Hypothalamus (tissue), 51 donors: ENCODE results near the gene KIAA1614.

ENCODE experiments used
- DNase-seq, 51 donors: peaks; one replicate each; lab custom pipeline; 2025; lab: John Stamatoyannopoulos, UW

KIAA1614 gene

DNA sequence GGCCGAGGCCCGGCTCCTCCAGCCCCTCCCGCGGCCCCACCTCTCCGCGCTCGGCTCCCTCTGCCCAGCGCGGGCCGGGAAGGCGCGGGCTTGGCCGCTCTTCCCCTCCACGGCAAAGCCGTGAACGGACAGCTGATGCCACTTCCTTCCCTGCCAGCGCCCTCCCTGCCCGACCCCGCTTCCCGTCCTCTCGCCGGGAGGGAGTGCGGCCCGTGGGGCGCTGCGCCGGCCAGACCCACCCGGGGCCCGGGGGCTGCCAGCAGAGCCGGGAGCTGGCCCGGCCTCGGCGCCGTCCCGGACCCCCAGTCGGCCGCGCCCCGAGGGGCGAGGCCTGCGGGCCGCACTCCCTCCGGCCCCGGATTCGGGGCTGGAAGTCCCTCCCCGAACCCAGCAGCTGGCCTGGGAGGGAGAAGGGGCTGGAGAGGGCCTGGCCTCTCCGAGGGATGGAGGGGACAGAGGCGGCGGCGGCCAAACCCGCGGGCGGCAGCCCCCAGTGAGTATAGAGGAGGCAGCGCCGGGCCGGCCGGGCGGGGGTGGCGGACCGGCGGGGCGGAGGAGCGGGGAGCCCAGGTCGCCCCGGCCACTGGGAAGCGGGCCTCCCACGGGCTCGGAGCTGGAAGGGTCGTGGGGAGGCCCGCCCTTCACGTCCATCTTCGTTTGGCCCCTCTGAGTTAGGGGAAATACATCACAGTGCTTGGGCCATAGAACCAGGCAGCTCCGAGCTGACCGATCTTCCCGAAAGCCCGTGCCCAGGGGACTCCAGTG, at the start of gene KIAA1614:
Gene KIAA1614, plus strand, starts transcription at position 97 of the 765 bp plus-strand sequence. Its CDS starts 347 bp downstream, at position 444.
- DNase-seq = peak in 26 of 51 donors; percentile 20 to 65 (median 36)

DNA sequence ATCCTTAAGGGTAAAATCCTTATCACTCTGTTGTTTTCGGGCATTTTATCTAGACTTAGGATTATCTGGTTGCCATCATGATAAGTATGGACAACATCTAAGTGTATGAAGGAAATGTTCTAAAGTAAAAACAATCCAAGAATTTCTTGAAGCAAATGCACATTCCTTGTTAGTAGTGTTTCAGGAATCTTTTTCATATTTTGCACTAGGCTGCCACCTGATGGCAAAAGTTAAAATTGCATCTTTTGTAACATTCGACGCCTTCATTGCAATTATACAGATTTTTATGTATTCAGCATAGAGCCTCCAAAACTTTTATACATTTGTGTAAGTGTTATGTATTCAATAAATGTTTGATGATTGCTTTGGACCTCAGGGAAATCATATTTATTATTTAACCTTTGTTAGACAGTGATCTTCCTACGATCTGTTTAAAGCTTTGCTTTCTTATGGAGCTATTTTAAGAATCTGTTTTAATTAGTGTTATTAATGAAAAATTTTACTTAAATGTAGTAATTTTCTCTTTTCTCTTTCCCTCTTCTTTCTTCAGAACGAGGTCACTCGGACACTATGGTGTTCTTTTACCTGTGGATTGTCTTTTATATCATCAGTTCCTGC, 49.4 kb upstream of the KIAA1614 start:
- peak in 8 of 51 donors; percentile 5 to 71 (median 18) for DNase-seq

GRCh38 chr1:180881806-180882509, 30.7 kb upstream of the KIAA1614 start:
- peak in 2 of 51 donors; percentile 34 to 48 for DNase-seq

DNA sequence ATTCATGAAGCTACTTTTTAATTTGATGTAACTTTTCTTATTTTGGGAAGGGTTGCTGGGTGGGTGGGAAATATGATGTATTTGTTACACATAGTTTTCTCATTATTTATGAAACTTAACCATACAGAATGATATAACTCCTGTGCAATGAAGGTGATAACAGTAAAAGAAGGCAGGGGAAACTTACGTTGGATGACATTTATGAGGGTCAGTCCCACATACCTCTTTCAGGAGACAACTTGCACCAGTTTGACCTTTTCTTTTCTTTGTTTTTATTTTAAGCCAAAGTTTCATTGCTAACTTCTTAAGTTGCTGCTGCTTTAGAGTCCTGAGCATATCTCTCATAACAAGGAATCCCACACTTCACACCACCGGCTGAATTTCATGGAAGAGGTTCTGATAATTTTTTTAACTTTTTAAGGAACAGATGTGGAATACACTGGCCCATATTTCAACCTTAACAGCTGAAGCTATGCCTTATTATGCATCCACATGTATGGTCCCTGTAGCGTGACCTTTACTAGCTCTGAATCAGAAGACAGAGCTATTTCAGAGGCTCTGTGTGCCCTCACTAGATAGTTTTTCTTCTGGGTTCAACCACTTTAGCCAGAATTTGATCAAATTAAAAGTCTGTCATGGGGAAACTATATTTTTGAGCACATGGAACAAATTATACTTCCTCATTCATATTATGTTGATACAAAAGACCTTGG, 28.0 kb upstream of the KIAA1614 start:
- no peak for DNase-seq

- no peak for DNase-seq
These were observed 26.4 kb upstream of the KIAA1614 start for GRCh38 chr1:180886338-180886737.

GRCh38 chr1:180887841-180888240, 24.9 kb upstream of the KIAA1614 start:
- no peak for DNase-seq

- no peak for DNase-seq
These were observed 23.8 kb upstream of the KIAA1614 start for GRCh38 chr1:180888870-180889269.

- no peak for DNase-seq
These were observed 23.4 kb upstream of the KIAA1614 start for GRCh38 chr1:180889325-180889724.

- DNase-seq = no peak
These were observed 20.4 kb upstream of the KIAA1614 start for GRCh38 chr1:180892272-180892671.

DNA sequence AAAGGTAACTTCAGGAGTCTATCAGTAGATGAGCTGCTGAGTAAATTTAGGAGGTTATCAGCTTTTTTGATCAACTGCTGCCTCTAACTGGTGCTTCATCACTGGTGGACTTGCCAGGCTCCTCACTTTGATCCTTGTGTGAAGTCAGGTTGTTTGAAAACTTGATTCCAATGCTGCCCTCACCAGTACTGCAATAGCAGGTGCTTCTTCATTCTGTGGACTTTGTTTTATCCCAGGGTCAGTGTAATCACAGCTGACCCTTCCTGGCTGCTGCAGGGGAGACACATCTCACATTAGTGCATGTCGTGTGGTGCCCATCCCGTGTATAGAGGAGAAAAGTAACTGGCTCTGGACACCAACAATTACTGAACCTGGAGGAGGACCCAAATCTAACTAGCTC, 20.0 kb upstream of the KIAA1614 start:
- no peak for DNase-seq

GRCh38 chr1:180893614-180894013, 19.1 kb upstream of the KIAA1614 start:
- no peak for DNase-seq

- no peak for DNase-seq
These were observed 16.5 kb upstream of the KIAA1614 start for GRCh38 chr1:180896161-180896560.

DNA sequence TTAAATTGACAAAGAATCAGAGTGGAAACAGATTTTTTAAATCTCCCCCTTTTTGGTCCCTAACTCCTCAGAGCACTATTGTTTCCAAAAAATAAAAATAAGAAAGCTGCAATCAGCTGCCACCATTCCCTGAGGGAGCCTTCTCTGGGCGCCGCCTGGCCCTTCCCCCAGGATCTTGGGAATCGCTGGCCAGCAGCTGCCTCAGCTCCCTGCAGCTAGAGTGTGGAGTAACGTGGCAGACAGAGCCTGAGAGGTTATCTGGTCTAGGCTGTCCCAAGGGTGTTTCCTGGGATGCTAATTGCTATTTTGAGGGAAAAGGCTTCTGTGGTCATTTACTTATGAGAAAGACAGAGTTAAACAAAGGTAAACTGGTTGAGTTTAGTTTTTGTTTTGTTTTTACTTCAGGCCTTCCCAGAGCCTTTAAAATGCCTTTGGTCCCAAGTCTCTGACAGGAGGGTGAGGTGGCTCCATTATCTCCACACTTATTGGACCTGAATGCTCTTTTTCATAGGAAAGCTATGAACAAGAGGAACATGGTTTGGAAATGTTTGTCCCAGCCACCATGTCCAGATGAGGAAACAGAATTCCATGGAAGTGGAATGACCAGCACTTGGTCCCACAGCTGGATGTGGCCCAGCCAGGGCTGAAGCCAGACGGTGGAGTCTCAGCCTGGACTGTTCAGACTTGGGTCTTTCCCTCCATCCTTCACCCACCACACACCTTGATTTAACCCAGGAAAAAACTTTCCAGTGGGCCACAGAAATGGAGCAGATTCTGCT, 14.1 kb upstream of the KIAA1614 start:
- DNase-seq = no peak

DNA sequence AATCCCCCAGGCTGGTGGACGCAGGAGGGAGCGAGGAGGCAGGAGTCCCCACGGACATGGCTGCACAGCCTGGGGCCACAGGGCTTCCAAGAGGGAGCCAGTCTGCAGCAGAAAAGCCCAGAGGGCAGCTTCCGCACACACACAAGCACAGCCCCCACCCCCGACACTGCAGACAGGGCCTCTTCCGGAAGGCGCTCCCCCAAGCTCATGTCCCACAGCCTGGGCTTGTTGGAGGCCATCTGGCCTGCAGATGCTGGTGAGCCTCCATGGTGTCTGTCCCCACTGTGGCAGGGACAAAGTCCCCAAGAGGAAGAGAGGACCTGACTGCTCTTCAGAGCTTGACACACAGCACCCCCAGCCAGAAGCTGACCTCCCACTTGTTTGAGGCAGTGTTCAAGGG, 13.4 kb upstream of the KIAA1614 start:
- no peak for DNase-seq

DNA sequence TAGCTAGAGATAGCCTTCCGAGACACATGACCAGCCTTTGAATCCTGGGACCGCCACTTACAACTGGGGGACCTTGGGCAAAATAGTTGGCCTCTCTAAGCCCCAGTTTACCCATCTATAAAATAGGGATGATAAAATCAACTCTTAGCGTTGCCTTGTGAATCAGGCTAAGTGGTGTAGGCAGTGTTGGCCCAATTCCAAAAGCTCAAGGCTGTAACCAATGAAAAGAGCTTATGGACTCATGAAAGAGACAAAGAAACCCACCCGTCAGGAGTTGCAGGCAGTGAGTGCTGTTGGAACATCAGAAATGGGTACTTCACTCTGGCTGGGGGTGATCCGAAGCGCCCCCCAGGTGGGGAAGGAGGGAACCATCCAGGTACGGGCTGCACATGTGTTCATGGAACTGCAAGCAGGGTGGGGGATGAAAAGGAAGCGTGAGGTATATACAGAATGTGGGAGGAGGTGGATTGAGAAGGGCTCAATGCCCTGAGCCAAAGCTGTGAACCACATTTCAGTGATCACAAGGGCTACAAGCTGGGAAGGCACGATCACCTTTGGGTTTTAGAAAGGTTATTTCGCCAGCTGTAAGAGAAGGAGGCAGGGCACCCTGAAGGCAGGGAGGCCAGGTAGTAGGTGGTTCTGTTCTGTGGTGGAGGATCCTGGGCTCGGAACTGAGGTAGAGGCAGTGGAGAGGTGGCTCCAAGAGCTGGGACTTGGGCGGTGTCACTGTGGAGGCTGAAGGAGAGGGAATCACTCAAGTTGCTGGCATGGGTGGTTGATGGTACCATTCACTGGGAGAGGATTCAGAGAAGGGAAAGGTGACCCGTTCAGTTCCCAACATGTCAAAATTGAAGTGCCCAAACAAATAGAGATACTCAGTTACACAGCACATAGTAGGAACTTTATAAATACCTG, 11.4 kb upstream of the KIAA1614 start:
- DNase-seq = no peak

- no peak for DNase-seq
These were observed 10.2 kb upstream of the KIAA1614 start for GRCh38 chr1:180902541-180902940.

- no peak for DNase-seq
These were observed 6.8 kb upstream of the KIAA1614 start for GRCh38 chr1:180905927-180906326.

DNA sequence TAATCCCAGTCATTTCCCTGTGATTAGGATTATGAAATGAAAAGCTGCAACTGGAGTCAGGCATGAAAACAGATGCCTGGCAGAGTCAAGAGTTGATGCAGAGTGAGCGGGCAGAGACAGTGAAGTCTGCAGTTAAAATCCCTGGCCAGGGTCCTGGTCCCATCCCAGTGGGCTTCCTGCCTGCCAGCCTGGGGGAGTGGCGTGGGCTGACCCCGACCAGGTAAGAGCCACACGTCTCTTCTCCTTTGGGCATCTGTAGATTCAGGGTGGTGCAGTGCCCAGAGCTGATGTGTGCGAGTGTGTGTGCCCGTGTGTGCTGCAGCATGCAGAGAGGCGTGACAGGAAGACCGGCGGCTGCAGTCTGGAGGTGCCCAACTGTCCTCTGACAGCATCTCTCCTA, 6.2 kb upstream of the KIAA1614 start:
- no peak for DNase-seq
